Neuron (in vitro differentiated cells): ENCODE data around the gene PRRT2.
"Not testable (repeated sequence)": the region's sequence is repeated elsewhere in the genome, so short reads cannot be mapped to it uniquely, and the experiment has no call there.

Experiments used
- H2AFZ ChIP-seq: one replicate; pipeline ENCODE4 v1.6.1; 2013; ENCODE audit warnings: low read depth, mild to moderate bottlenecking, inconsistent platforms, low read length, moderate library complexity
- H3K27me3 ChIP-seq: one replicate; pipeline ENCODE4 v1.6.1; 2013; ENCODE audit warnings: low read length; ENCODE audit not compliant: insufficient read depth
- H3K36me3 ChIP-seq: one replicate; pipeline ENCODE4 v1.6.1; 2013; ENCODE audit warnings: low read length; ENCODE audit not compliant: insufficient read depth
- H3K4me1 ChIP-seq: one replicate; pipeline ENCODE4 v1.6.1; 2013; ENCODE audit warnings: low read length; ENCODE audit not compliant: insufficient read depth
- H3K4me3 ChIP-seq: 2 replicates; pipeline ENCODE4 v1.5.1; 2013; ENCODE audit warnings: mild to moderate bottlenecking, low read length, moderate library complexity
- H3K9me3 ChIP-seq: one replicate; pipeline ENCODE4 v1.6.1; 2013; ENCODE audit warnings: low read length

Gene PRRT2

GRCh38 chr16:29820730-29821642 is 9.0 kb downstream of the PRRT2 start:
- H3K9me3 ChIP-seq = no peaks in the 10 kb centered on the region
- H3K36me3 ChIP-seq = peaks cover 24% of the 10 kb centered on the region
- H3K27me3 ChIP-seq = no peaks in the 10 kb centered on the region
- H3K4me3 ChIP-seq = peak overlapping the region; percentile 33
- no peak overlapping the region for H2AFZ ChIP-seq
- H3K4me1 ChIP-seq = peaks cover 7% of the 10 kb centered on the region

GRCh38 chr16:29821643-29822115 is 9.7 kb downstream of the PRRT2 start:
- no peaks in the 10 kb centered on the region for H3K9me3 ChIP-seq
- peaks cover 24% of the 10 kb centered on the region for H3K36me3 ChIP-seq
- H3K4me3 ChIP-seq = no peak overlapping the region
- no peak overlapping the region for H2AFZ ChIP-seq
- H3K27me3 ChIP-seq = no peaks in the 10 kb centered on the region
- peaks cover 6% of the 10 kb centered on the region for H3K4me1 ChIP-seq

- Histone ChIP-seq H2AFZ (no peak overlapping the region), H3K4me3 (no peak overlapping the region), H3K27me3 (no peaks in the 10 kb centered on the region), H3K9me3 (no peaks in the 10 kb centered on the region), H3K36me3 (peaks cover 6% of the 10 kb centered on the region), H3K4me1 (no peaks in the 10 kb centered on the region)
These were observed 12.7 kb downstream of the PRRT2 start for GRCh38 chr16:29824589-29825144.

GRCh38 chr16:29825145-29826044 is 13.4 kb downstream of the PRRT2 start:
- no peak overlapping the region for H3K4me3 ChIP-seq
- H3K4me1 ChIP-seq = no peaks in the 10 kb centered on the region

GRCh38 chr16:29826342-29826695 is 14.3 kb downstream of the PRRT2 start:
- Histone ChIP-seq H3K27me3 (no peaks in the 10 kb centered on the region), H3K9me3 (no peaks in the 10 kb centered on the region), H3K4me1 (no peaks in the 10 kb centered on the region), H2AFZ (no peak overlapping the region), H3K4me3 (no peak overlapping the region), H3K36me3 (no peaks in the 10 kb centered on the region)

More at GRCh38 chr16:29825145-29826044, 13.4 kb downstream of the PRRT2 start:
- Histone ChIP-seq H3K36me3 (no peaks in the 10 kb centered on the region), H3K9me3 (no peaks in the 10 kb centered on the region), H2AFZ (no peak overlapping the region), H3K27me3 (no peaks in the 10 kb centered on the region)

GRCh38 chr16:29830774-29831173 is 18.8 kb downstream of the PRRT2 start:
- Histone ChIP-seq H3K4me3 (no peak overlapping the region), H3K4me1 (no peaks in the 10 kb centered on the region), H2AFZ (no peak overlapping the region), H3K9me3 (no peaks in the 10 kb centered on the region), H3K36me3 (no peaks in the 10 kb centered on the region), H3K27me3 (no peaks in the 10 kb centered on the region)

- Histone ChIP-seq H2AFZ (no peak overlapping the region), H3K27me3 (no peaks in the 10 kb centered on the region), H3K4me1 (no peaks in the 10 kb centered on the region), H3K36me3 (no peaks in the 10 kb centered on the region), H3K4me3 (no peak overlapping the region), H3K9me3 (no peaks in the 10 kb centered on the region)
These were observed 19.5 kb downstream of the PRRT2 start for GRCh38 chr16:29831490-29831889.

GRCh38 chr16:29833219-29833618 is 21.2 kb downstream of the PRRT2 start:
- not testable (repeated sequence) for H3K9me3 ChIP-seq, H3K4me3 ChIP-seq, H3K27me3 ChIP-seq, H3K36me3 ChIP-seq, H3K4me1 ChIP-seq, H2AFZ ChIP-seq

GRCh38 chr16:29834079-29834478 is 22.1 kb downstream of the PRRT2 start:
- Histone ChIP-seq H3K4me3 (no peak overlapping the region), H3K4me1 (no peaks in the 10 kb centered on the region), H2AFZ (no peak overlapping the region), H3K36me3 (no peaks in the 10 kb centered on the region), H3K9me3 (no peaks in the 10 kb centered on the region), H3K27me3 (no peaks in the 10 kb centered on the region)

GRCh38 chr16:29835926-29836325 is 23.9 kb downstream of the PRRT2 start:
- no peak overlapping the region for H3K4me3 ChIP-seq
- H3K9me3 ChIP-seq = no peaks in the 10 kb centered on the region
- H3K27me3 ChIP-seq = no peaks in the 10 kb centered on the region
- no peaks in the 10 kb centered on the region for H3K4me1 ChIP-seq
- H3K36me3 ChIP-seq = no peaks in the 10 kb centered on the region
- H2AFZ ChIP-seq = no peak overlapping the region

GRCh38 chr16:29836623-29837022 is 24.6 kb downstream of the PRRT2 start:
- Histone ChIP-seq H3K4me3 (no peak overlapping the region), H3K27me3 (peaks cover 2% of the 10 kb centered on the region), H3K36me3 (no peaks in the 10 kb centered on the region), H3K4me1 (no peaks in the 10 kb centered on the region), H2AFZ (no peak overlapping the region), H3K9me3 (no peaks in the 10 kb centered on the region)

- Histone ChIP-seq H3K36me3 (no peaks in the 10 kb centered on the region), H3K4me3 (no peak overlapping the region), H2AFZ (no peak overlapping the region)
These were observed 25.8 kb downstream of the PRRT2 start for GRCh38 chr16:29837841-29838240.

GRCh38 chr16:29839822-29840221 is 27.8 kb downstream of the PRRT2 start:
- no peaks in the 10 kb centered on the region for H3K4me1 ChIP-seq
- H3K36me3 ChIP-seq = no peaks in the 10 kb centered on the region
- no peak overlapping the region for H2AFZ ChIP-seq
- H3K9me3 ChIP-seq = no peaks in the 10 kb centered on the region
- H3K27me3 ChIP-seq = peaks cover 2% of the 10 kb centered on the region
- no peak overlapping the region for H3K4me3 ChIP-seq

More at GRCh38 chr16:29837841-29838240, 25.8 kb downstream of the PRRT2 start:
- Histone ChIP-seq H3K4me1 (no peaks in the 10 kb centered on the region), H3K27me3 (peaks cover 2% of the 10 kb centered on the region), H3K9me3 (no peaks in the 10 kb centered on the region)
